HFFc6 (cell line): Measurements from ENCODE around the gene LHPP. TPM values are rescaled to one million over a fixed set of nuclear protein-coding genes. Genes with fewer than 3 reads are reported as not detected.

Experiments used
- DNase-seq: peaks from one replicate; pipeline ENCODE4 v3.0.0-alpha.2; 2018
- H3K27ac Mint-ChIP-seq: 2 replicates; pipeline ENCODE4 v1.8.0; 2020; ENCODE audit warnings: mild to moderate bottlenecking, mixed read lengths
- H3K27me3 Mint-ChIP-seq: 2 replicates; pipeline ENCODE4 v1.8.0; 2021; ENCODE audit warnings: mild to moderate bottlenecking, moderate library complexity, mixed read lengths; ENCODE audit not compliant: insufficient read depth
- H3K36me3 Mint-ChIP-seq: 2 replicates; pipeline ENCODE4 v1.8.0; 2021; ENCODE audit warnings: low read depth, mixed read lengths
- H3K4me1 Mint-ChIP-seq: 2 replicates; pipeline ENCODE4 v1.8.0; 2020; ENCODE audit warnings: low read depth, mixed read lengths
- H3K4me3 Mint-ChIP-seq: 2 replicates; pipeline ENCODE4 v1.8.0; 2020; ENCODE audit warnings: mild to moderate bottlenecking, moderate library complexity, mixed read lengths
- H3K9me3 Mint-ChIP-seq: 2 replicates; pipeline ENCODE4 v1.8.0; 2020; ENCODE audit warnings: mild to moderate bottlenecking, mixed read lengths
- CTCF ChIP-seq: fragments of 200-600 bp; sonication (generic); IDR thresholded peaks from 2 replicates; pipeline ENCODE4 v1.5.0; 2021; ENCODE audit warnings: antibody characterized with exemption, mild to moderate bottlenecking
- total RNA-seq, 6 experiments: library from RNA; stranded (reverse); fragmentation: NEBNext Ultra II Directional; extraction: Animal tissue kit (Norgen Biotek cat#: 25700); gene quantifications; 2 replicates in 1 of 6; 3 replicates in 5 of 6; pipeline ENCODE4 v1.2.3, GENCODE V29; 2021

Gene LHPP
- total RNA-seq, 6 experiments from 2014 or later = 12.5 to 17.3 (median 14.0) TPM

GRCh38 chr10:124469956-124470484 lies 8.4 kb downstream of the LHPP start:
- H3K4me1 Mint-ChIP-seq = no peaks in the 10 kb centered on the region
- H3K9me3 Mint-ChIP-seq = no peaks in the 10 kb centered on the region
- no peak for DNase-seq
- H3K27me3 Mint-ChIP-seq = peaks cover 2% of the 10 kb centered on the region; the same call in 1 of the 2 replicates
- no peak for TF ChIP-seq CTCF
- H3K4me3 Mint-ChIP-seq = no peak overlapping the region
- no peak overlapping the region for H3K27ac Mint-ChIP-seq
- H3K36me3 Mint-ChIP-seq = no peaks in the 10 kb centered on the region

- H3K9me3 Mint-ChIP-seq = no peaks in the 10 kb centered on the region
- no peaks in the 10 kb centered on the region for H3K4me1 Mint-ChIP-seq
- peaks cover 2% of the 10 kb centered on the region; the same call in 1 of the 2 replicates for H3K27me3 Mint-ChIP-seq
- TF ChIP-seq CTCF = no peak
- H3K36me3 Mint-ChIP-seq = no peaks in the 10 kb centered on the region
- no peak overlapping the region for H3K4me3 Mint-ChIP-seq
- no peak for DNase-seq
- no peak overlapping the region for H3K27ac Mint-ChIP-seq
These were observed 9.2 kb downstream of the LHPP start for GRCh38 chr10:124470544-124471434.

GRCh38 chr10:124472071-124472470 lies 10.4 kb downstream of the LHPP start:
- no peaks in the 10 kb centered on the region for H3K36me3 Mint-ChIP-seq
- H3K4me1 Mint-ChIP-seq = no peaks in the 10 kb centered on the region
- no peak for TF ChIP-seq CTCF
- H3K27me3 Mint-ChIP-seq = peaks cover 2% of the 10 kb centered on the region; the same call in 1 of the 2 replicates
- H3K4me3 Mint-ChIP-seq = no peak overlapping the region
- H3K9me3 Mint-ChIP-seq = no peaks in the 10 kb centered on the region
- DNase-seq = no peak
- H3K27ac Mint-ChIP-seq = no peak overlapping the region

- H3K27me3 Mint-ChIP-seq = peaks cover 2% of the 10 kb centered on the region; the same call in 1 of the 2 replicates
- no peak overlapping the region for H3K27ac Mint-ChIP-seq
- H3K9me3 Mint-ChIP-seq = no peaks in the 10 kb centered on the region
- H3K4me1 Mint-ChIP-seq = no peaks in the 10 kb centered on the region
- H3K36me3 Mint-ChIP-seq = no peaks in the 10 kb centered on the region
- no peak for TF ChIP-seq CTCF
- H3K4me3 Mint-ChIP-seq = no peak overlapping the region
- no peak for DNase-seq
These were observed 11.4 kb downstream of the LHPP start for GRCh38 chr10:124473070-124473469.

GRCh38 chr10:124474514-124475070 lies 13.0 kb downstream of the LHPP start:
- Mint-ChIP-seq H3K9me3 (no peaks in the 10 kb centered on the region), H3K27me3 (peaks cover 2% of the 10 kb centered on the region; the same call in 1 of the 2 replicates), H3K4me1 (no peaks in the 10 kb centered on the region), H3K36me3 (no peaks in the 10 kb centered on the region), H3K27ac (no peak overlapping the region), H3K4me3 (no peak overlapping the region)
- DNase-seq = no peak
- TF ChIP-seq CTCF = no peak
